ENCODE measurements around the gene SEMA3A. TPM values are rescaled to one million over a fixed set of nuclear protein-coding genes. Genes with fewer than 3 reads are reported as not detected.
A peak's percentile ranks its signal among the peaks of the same experiment; 100 is the strongest.

The SEMA3A gene
- total RNA-seq, 1 experiment from 2014 or later = 32.2 TPM

DNA sequence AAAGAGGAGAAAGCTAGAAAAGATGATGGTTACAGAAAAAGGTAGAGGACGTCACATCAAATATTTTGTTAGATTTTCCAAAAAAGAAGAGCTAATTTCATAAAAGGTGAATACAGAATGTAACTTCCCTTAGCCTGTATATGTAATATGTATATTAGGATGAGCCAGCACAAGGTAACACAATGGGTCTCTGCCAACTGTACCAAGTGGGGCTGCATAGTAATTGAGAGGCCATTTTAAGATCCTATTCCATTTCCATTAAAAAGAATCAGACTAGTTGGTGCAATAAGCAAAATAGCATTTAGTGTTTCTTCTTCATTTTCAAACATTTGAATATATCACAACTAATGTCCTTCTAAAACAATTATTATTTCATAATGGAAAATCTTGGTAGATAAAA, 134.6 kb downstream of the SEMA3A start:
- ATAC-seq (no peak), DNase-seq (ENCODE audit: low spot score) (no peak)
- TF ChIP-seq CBFB (CRISPR knock-in tag; IDR thresholded peaks at IDR 0.05; ENCODE audit: low read depth) = no peak
- TF ChIP-seq, protein P1, sequence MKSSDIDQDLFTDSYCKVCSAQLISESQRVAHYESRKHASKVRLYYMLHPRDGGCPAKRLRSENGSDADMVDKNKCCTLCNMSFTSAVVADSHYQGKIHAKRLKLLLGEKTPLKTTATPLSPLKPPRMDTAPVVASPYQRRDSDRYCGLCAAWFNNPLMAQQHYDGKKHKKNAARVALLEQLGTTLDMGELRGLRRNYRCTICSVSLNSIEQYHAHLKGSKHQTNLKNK (CRISPR knock-in tag; IDR thresholded peaks at IDR 0.05) = no peak
- no peak for TF ChIP-seq ZSCAN18 (CRISPR knock-in tag; IDR thresholded peaks at IDR 0.05)
- TF ChIP-seq ATF1 (CRISPR knock-in tag; IDR thresholded peaks at IDR 0.05) = no peak
- no peak for TF ChIP-seq TP53 (CRISPR knock-in tag; IDR thresholded peaks at IDR 0.05)
- TF ChIP-seq JUN (CRISPR knock-in tag; IDR thresholded peaks at IDR 0.05) = no peak
- TF ChIP-seq, protein P2, sequence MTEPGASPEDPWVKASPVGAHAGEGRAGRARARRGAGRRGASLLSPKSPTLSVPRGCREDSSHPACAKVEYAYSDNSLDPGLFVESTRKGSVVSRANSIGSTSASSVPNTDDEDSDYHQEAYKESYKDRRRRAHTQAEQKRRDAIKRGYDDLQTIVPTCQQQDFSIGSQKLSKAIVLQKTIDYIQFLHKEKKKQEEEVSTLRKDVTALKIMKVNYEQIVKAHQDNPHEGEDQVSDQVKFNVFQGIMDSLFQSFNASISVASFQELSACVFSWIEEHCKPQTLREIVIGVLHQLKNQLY (CRISPR knock-in tag; IDR thresholded peaks at IDR 0.05) = no peak
- no peak for TF ChIP-seq ZNF512 (CRISPR knock-in tag; IDR thresholded peaks at IDR 0.05; ENCODE audit: borderline replicate concordance)
- TF ChIP-seq GABPB1 (CRISPR knock-in tag; IDR thresholded peaks at IDR 0.05) = no peak
- TF ChIP-seq, protein P3, sequence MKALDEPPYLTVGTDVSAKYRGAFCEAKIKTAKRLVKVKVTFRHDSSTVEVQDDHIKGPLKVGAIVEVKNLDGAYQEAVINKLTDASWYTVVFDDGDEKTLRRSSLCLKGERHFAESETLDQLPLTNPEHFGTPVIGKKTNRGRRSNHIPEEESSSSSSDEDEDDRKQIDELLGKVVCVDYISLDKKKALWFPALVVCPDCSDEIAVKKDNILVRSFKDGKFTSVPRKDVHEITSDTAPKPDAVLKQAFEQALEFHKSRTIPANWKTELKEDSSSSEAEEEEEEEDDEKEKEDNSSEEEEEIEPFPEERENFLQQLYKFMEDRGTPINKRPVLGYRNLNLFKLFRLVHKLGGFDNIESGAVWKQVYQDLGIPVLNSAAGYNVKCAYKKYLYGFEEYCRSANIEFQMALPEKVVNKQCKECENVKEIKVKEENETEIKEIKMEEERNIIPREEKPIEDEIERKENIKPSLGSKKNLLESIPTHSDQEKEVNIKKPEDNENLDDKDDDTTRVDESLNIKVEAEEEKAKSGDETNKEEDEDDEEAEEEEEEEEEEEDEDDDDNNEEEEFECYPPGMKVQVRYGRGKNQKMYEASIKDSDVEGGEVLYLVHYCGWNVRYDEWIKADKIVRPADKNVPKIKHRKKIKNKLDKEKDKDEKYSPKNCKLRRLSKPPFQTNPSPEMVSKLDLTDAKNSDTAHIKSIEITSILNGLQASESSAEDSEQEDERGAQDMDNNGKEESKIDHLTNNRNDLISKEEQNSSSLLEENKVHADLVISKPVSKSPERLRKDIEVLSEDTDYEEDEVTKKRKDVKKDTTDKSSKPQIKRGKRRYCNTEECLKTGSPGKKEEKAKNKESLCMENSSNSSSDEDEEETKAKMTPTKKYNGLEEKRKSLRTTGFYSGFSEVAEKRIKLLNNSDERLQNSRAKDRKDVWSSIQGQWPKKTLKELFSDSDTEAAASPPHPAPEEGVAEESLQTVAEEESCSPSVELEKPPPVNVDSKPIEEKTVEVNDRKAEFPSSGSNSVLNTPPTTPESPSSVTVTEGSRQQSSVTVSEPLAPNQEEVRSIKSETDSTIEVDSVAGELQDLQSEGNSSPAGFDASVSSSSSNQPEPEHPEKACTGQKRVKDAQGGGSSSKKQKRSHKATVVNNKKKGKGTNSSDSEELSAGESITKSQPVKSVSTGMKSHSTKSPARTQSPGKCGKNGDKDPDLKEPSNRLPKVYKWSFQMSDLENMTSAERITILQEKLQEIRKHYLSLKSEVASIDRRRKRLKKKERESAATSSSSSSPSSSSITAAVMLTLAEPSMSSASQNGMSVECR (CRISPR knock-in tag; IDR thresholded peaks at IDR 0.05; ENCODE audit: borderline replicate concordance) = no peak
- TF ChIP-seq ZNF138 (CRISPR knock-in tag; conservative IDR thresholded peaks at IDR 0.05) = no peak
- TF ChIP-seq CREB1 (CRISPR knock-in tag; IDR thresholded peaks at IDR 0.05) = no peak
- no peak for TF ChIP-seq PRRX2 (CRISPR knock-in tag; IDR thresholded peaks at IDR 0.05)
- H3K27me3 Mint-ChIP-seq (ENCODE audit: low read depth) = no peaks in the 10 kb centered on the region
- peaks cover 5% of the 10 kb centered on the region; the same call in 1 of the 2 replicates for H3K36me3 Mint-ChIP-seq
- H3K27ac Mint-ChIP-seq = no peak overlapping the region
- no peak overlapping the region for H3K4me3 Mint-ChIP-seq
- CTCF ChIA-PET = no interaction called here
- H3K9me3 Mint-ChIP-seq = no peaks in the 10 kb centered on the region
- H3K4me1 Mint-ChIP-seq = peaks cover 66% of the 10 kb centered on the region
- POLR2A ChIA-PET = no interaction called here

DNA sequence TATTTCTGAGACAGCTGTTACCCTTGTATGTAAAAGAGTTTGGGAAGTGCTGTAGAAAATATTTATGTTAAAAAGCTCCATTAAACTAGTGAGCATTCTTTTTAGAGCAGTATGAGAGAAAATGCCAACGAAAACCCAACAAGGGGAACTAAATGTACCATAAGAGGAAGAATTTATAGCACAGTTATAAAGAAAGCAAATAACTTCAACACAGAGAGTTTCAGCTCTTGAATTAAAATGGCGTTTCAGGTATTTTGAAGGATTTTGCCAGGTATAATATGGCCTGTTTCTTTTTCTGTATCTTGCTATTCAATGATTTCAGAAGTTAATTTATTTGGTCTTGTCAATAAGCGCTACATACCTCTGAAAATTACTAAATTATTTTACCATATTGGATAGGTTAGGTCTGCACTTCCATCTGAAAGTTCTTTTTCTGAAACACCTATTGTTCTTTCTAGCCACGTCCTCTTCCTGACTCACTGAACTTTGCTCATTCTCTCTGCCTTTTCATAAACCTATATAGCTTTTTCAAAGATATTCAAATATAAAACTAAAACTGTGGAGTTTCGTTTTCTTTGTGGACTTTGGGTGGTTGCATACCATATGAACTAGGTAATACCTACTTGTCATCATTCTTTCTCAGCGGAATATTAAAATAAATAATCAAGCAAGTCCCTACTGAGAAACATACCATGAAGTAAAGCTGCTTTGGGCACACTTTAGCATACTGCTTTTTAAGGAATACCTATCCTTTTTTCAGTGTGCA, 136.1 kb downstream of the SEMA3A start:
- Mint-ChIP-seq H3K27me3 (ENCODE audit: low read depth) (no peaks in the 10 kb centered on the region), H3K4me1 (peaks cover 59% of the 10 kb centered on the region), H3K4me3 (no peak overlapping the region), H3K36me3 (peaks cover 5% of the 10 kb centered on the region), H3K9me3 (no peaks in the 10 kb centered on the region), H3K27ac (peak overlapping the region; percentile 58; the same call in 1 of the 2 replicates)
- no peak for ATAC-seq
- CTCF ChIA-PET = interaction anchor here (0.6 kb wide), 1 partner anchor 327 kb away, joined by 3 read pairs; no protein-coding TSS in a partner anchor
- POLR2A ChIA-PET = no interaction called here
- no peak for DNase-seq (ENCODE audit: low spot score)
- TF ChIP-seq KAT7 (CRISPR knock-in tag; IDR thresholded peaks at IDR 0.05; ENCODE audit: borderline replicate concordance) = no peak
- TF ChIP-seq RELA (CRISPR knock-in tag; IDR thresholded peaks at IDR 0.05; ENCODE audit: borderline replicate concordance) = no peak
- TF ChIP-seq, protein P4, sequence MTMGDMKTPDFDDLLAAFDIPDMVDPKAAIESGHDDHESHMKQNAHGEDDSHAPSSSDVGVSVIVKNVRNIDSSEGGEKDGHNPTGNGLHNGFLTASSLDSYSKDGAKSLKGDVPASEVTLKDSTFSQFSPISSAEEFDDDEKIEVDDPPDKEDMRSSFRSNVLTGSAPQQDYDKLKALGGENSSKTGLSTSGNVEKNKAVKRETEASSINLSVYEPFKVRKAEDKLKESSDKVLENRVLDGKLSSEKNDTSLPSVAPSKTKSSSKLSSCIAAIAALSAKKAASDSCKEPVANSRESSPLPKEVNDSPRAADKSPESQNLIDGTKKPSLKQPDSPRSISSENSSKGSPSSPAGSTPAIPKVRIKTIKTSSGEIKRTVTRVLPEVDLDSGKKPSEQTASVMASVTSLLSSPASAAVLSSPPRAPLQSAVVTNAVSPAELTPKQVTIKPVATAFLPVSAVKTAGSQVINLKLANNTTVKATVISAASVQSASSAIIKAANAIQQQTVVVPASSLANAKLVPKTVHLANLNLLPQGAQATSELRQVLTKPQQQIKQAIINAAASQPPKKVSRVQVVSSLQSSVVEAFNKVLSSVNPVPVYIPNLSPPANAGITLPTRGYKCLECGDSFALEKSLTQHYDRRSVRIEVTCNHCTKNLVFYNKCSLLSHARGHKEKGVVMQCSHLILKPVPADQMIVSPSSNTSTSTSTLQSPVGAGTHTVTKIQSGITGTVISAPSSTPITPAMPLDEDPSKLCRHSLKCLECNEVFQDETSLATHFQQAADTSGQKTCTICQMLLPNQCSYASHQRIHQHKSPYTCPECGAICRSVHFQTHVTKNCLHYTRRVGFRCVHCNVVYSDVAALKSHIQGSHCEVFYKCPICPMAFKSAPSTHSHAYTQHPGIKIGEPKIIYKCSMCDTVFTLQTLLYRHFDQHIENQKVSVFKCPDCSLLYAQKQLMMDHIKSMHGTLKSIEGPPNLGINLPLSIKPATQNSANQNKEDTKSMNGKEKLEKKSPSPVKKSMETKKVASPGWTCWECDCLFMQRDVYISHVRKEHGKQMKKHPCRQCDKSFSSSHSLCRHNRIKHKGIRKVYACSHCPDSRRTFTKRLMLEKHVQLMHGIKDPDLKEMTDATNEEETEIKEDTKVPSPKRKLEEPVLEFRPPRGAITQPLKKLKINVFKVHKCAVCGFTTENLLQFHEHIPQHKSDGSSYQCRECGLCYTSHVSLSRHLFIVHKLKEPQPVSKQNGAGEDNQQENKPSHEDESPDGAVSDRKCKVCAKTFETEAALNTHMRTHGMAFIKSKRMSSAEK (CRISPR knock-in tag; IDR thresholded peaks at IDR 0.05; ENCODE audit: borderline replicate concordance) = no peak
- TF ChIP-seq ZSCAN18 (CRISPR knock-in tag; IDR thresholded peaks at IDR 0.05) = no peak
